ENCODE measurements around the gene MCAT.

MCAT gene

GRCh38 chr22:43142880-43143562, at the start of gene MCAT:
Gene MCAT (minus strand): TSS chr22:43143398. CDS start chr22:43143348, 50 bp downstream.
- peak in 1 of 2 experiments; percentile 27 for DNase-seq

- DNase-seq: no peak
Measured at GRCh38 chr22:43191831-43192230, 48.6 kb upstream of the MCAT start.

GRCh38 chr22:43188829-43189545, 45.8 kb upstream of the MCAT start:
- DNase-seq: no peak

GRCh38 chr22:43187171-43188099, 44.2 kb upstream of the MCAT start:
- peak; percentile 39 to 72 for DNase-seq

GRCh38 chr22:43186272-43187170, 43.3 kb upstream of the MCAT start, which contains the start of gene TTLL12:
Gene TTLL12 (minus strand): TSS chr22:43187134. CDS start chr22:43187069, 65 bp downstream.
- DNase-seq: no peak

GRCh38 chr22:43185860-43186261, 42.7 kb upstream of the MCAT start:
- DNase-seq: peak; percentile 13 to 56

GRCh38 chr22:43183496-43184277, 40.5 kb upstream of the MCAT start:
- DNase-seq: no peak

GRCh38 chr22:43182726-43183125, 39.5 kb upstream of the MCAT start:
- DNase-seq: no peak

- DNase-seq: no peak
Measured at GRCh38 chr22:43182118-43182517, 38.9 kb upstream of the MCAT start.

- DNase-seq: no peak
Measured at GRCh38 chr22:43181321-43182076, 38.3 kb upstream of the MCAT start.

GRCh38 chr22:43180670-43181069, 37.5 kb upstream of the MCAT start:
- no peak for DNase-seq

GRCh38 chr22:43179911-43180195, 36.7 kb upstream of the MCAT start:
- DNase-seq: no peak

- DNase-seq: no peak
Measured at GRCh38 chr22:43179146-43179910, 36.1 kb upstream of the MCAT start.

GRCh38 chr22:43177479-43177878, 34.3 kb upstream of the MCAT start:
- DNase-seq: no peak

GRCh38 chr22:43176090-43176489, 32.9 kb upstream of the MCAT start:
- no peak for DNase-seq

GRCh38 chr22:43174941-43175531, 31.8 kb upstream of the MCAT start:
- DNase-seq: no peak

- DNase-seq: no peak
Measured at GRCh38 chr22:43173976-43174720, 30.9 kb upstream of the MCAT start.

- DNase-seq: no peak
Measured at GRCh38 chr22:43173566-43173965, 30.4 kb upstream of the MCAT start.

- DNase-seq: no peak
Measured at GRCh38 chr22:43172191-43172590, 29.0 kb upstream of the MCAT start.

All from cerebellar nuclear complex (tissue), 1 donor.